GM12891 (cell line): Measurements from ENCODE around the gene C3orf20.

Experiments
- DNase-seq: peaks from one replicate; pipeline ENCODE4 v3.0.0; 2011; ENCODE audit warnings: low spot score; ENCODE audit not compliant: insufficient read length
- FAIRE-seq: peaks from 2 replicates; lab custom pipeline; 2011; peaks lifted over from hg19 to GRCh38; lab: Jason Lieb, UNC
- PAX5 ChIP-seq: IDR thresholded peaks from 2 replicates; pipeline ENCODE4 v1.6.1; 2011; ENCODE audit warnings: low read length, moderate library complexity, mild to moderate bottlenecking; ENCODE audit not compliant: insufficient read depth, severe bottlenecking
- POLR2A ChIP-seq: IDR thresholded peaks from 2 replicates; pipeline ENCODE4 v1.6.1; 2011; ENCODE audit warnings: low read depth, low read length, control low read depth
- POLR2AphosphoS5 ChIP-seq: IDR thresholded peaks from 2 replicates; pipeline ENCODE4 v1.6.1; 2011; ENCODE audit warnings: low read depth, low read length, control low read depth
- POU2F2 ChIP-seq: IDR thresholded peaks from 2 replicates; pipeline ENCODE4 v1.6.1; 2011; ENCODE audit warnings: low read depth, mild to moderate bottlenecking, control low read depth, low read length, moderate library complexity
- SPI1 ChIP-seq: IDR thresholded peaks from 2 replicates; pipeline ENCODE4 v1.6.1; 2011; ENCODE audit warnings: low read depth, low read length, control low read depth
- TAF1 ChIP-seq: IDR thresholded peaks from 2 replicates; pipeline ENCODE4 v1.6.1; 2011; ENCODE audit warnings: low read depth, low read length, control low read depth

C3orf20 gene

DNA sequence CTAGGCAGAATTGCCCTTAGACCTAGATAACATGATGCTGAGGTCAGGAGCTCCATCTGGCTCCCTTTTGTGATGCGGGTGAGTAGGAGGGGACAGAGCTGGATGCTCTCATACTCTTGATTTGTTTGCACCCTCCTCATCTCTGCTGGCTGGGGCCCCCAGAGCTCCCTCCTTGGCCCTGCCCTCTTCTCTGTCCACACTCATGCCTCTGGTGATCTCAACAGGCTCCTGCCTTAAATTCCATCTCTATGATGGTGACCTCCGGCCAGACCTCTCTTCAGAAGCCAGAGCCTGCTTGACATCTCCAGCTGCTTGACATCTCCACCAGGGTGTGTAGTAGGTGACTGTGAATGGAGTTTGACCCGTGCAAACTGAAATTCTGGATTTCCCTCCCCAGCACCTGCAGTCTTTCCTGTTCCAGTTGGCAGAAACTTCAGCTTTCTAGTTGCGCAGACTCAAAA, 139.5 kb downstream of the C3orf20 start:
- FAIRE-seq (no peak), DNase-seq (no peak)
- no peak for TF ChIP-seq POU2F2
- no peak for TF ChIP-seq SPI1
- no peak for TF ChIP-seq POLR2AphosphoS5
- no peak for TF ChIP-seq PAX5
- no peak for TF ChIP-seq TAF1
- no peak for TF ChIP-seq POLR2A

DNA sequence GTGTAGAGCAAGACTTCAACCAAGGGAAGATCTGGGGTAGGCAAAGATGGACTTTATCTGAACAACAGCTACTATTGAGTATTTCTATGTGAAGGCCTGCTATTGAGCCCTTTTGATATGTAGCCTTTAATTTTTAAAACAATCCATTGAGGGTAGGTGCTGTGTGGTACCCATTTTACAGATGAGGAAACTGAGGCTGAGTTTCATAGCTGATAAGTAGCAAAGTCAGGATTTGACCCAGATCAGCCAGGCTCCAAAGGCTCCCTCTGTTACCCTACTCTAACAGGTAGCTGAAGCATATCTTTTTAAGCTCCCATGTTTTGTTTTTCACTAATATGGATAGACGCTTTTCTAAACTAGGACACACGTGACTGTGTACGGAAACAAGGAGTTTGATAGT, 141.4 kb downstream of the C3orf20 start:
- FAIRE-seq (no peak), DNase-seq (no peak)
- TF ChIP-seq SPI1: no peak
- TF ChIP-seq PAX5: no peak
- no peak for TF ChIP-seq POLR2AphosphoS5
- no peak for TF ChIP-seq TAF1
- no peak for TF ChIP-seq POLR2A
- TF ChIP-seq POU2F2: no peak

DNA sequence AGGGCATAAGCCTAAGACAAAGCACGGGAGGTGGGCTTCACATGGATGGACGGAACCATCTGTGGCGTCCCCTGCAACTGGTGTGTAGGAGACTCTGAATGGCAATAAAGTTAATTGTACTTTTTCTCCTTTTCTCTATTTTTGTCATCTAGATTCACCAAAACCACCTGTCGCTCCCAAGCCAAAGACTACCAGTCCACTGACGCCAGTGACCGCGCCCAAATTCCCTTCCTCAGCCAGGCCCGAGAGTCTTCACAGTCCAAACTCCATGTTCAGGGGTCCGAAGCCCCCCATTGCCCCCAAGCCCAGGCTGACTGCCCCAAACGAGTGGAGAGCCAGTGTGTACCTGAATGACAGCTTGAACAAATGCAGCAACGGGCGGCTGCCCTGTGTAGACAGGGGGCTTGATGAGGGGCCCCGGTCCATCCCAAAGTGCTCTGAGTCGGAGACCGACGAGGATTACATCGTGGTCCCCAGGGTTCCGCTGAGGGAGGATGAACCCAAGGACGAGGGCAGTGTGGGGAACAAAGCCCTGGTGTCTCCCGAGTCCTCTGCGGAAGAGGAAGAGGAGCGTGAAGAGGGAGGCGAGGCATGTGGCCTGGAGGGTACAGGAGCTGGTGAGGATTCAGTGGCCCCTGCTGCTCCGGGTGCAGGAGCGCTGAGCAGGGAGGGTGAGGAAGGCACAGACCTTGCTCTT, 144.0 kb downstream of the C3orf20 start, which contains the start of gene FGD5:
FGD5 (plus strand) TSS at position 159 of the 697 bp plus-strand sequence; CDS start at position 269, 110 bp downstream.
- TF ChIP-seq PAX5 (no peak), POLR2A (no peak), SPI1 (no peak), POU2F2 (no peak), TAF1 (no peak), POLR2AphosphoS5 (no peak)
- DNase-seq: no peak
- no peak for FAIRE-seq

DNA sequence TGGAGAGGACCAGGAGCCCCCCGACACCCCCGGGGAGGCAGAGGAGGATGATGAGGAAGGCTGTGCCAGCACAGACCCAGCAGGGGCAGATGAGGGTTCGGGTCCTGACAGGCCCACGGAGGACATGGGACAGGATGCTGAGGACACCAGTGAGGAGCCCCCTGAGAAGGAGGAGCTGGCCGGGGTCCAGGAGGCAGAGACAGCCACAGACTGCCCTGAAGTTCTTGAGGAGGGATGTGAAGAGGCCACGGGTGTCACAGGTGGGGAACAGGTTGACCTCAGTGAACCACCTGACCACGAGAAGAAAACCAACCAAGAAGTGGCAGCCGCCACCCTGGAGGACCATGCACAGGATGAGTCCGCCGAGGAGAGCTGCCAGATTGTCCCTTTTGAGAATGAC, 144.7 kb downstream of the C3orf20 start:
- FAIRE-seq: no peak
- no peak for TF ChIP-seq SPI1
- no peak for TF ChIP-seq POLR2A
- TF ChIP-seq PAX5: no peak
- no peak for TF ChIP-seq POU2F2
- no peak for TF ChIP-seq POLR2AphosphoS5
- TF ChIP-seq TAF1: no peak
- DNase-seq: no peak

DNA sequence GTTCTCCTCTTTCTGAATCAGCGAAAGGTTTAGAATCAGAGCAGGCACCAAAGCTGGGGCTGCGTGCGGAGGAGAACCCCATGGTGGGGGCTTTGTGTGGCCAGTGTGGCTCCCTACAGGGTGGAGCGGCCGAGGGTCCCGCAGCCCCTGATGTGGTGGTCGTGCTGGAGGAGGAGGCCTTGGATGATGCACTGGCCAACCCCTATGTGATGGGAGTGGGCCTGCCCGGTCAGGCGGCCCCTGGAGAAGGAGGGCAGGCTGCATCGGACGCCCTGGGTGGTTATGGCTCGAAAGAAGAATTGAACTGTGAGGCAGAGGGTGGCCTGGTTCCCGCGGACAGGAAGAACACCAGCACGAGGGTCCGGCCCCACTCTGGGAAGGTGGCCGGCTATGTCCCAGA, 145.2 kb downstream of the C3orf20 start:
- FAIRE-seq: no peak

DNA sequence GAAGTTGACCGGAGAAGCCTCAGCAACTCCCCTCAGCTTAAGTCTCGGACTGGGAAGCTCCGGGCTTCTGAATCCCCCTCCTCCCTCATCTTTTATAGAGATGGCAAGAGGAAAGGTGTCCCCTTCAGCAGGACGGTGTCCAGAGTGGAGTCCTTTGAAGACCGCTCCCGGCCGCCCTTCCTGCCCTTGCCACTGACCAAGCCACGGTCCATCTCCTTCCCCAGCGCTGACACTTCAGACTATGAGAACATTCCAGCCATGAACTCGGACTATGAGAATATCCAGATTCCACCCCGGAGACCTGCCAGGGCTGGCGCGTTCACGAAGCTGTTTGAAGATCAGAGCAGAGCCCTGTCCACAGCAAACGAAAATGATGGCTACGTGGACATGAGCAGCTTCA, 146.2 kb downstream of the C3orf20 start:
- TF ChIP-seq POU2F2 (no peak), POLR2AphosphoS5 (no peak), TAF1 (no peak), POLR2A (no peak), SPI1 (no peak), PAX5 (no peak)
- FAIRE-seq (no peak), DNase-seq (no peak)

More for the DNA sequence above, 145.2 kb downstream of the C3orf20 start:
- TF ChIP-seq SPI1 (no peak), POLR2AphosphoS5 (no peak), POU2F2 (no peak), PAX5 (no peak), POLR2A (no peak), TAF1 (no peak)
- no peak for DNase-seq

DNA sequence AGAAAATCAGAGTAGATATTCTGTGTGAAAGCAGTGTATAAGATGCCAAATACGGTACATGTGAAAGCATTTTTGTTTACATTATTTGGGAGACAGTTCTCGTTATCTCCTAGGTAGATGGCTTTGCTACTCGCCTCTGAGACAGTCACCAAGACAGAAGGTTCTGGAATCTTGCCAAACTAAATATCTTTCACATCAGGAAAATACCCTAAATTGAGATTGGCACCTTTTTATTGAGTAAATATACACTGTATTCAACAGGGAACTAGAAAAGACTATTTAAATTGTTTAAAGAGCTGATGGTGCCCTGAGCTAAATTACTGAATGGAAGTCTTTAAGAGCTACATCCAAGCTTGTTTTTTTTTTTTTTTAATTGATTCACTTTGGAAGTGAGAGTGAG, 147.2 kb downstream of the C3orf20 start:
- no peak for TF ChIP-seq POU2F2
- TF ChIP-seq POLR2A: no peak
- no peak for TF ChIP-seq POLR2AphosphoS5
- TF ChIP-seq PAX5: no peak
- TF ChIP-seq SPI1: no peak
- no peak for TF ChIP-seq TAF1
- DNase-seq (no peak), FAIRE-seq (no peak)
